Measurements from ENCODE around the gene BCO2.

BCO2 gene

GRCh38 chr11:112134473-112134872 lies 40.8 kb upstream of the BCO2 start:
- Histone ChIP-seq H3K4me3 (ENCODE audit: low read depth in 1 of 2, low read length in 1 of 2) (no peak overlapping the region), H3K4me1 (ENCODE audit: control insufficient read depth in 1 of 2, insufficient read depth in 1 of 2, low read depth in 1 of 2, low read length in 1 of 2) (peaks cover 2 to 10% of the 10 kb centered on the region in 2 experiments), H3K27ac (no peak overlapping the region), H3K27me3 (no peaks in the 10 kb centered on the region), H3K36me3 (no peaks in the 10 kb centered on the region), H3K9me3 (no peaks in the 10 kb centered on the region)
- no peak for TF ChIP-seq CTCF (IDR thresholded peaks at IDR 0.05)

GRCh38 chr11:112143597-112143996 lies 31.7 kb upstream of the BCO2 start:
- Histone ChIP-seq H3K27me3 (no peaks in the 10 kb centered on the region), H3K27ac (no peak overlapping the region), H3K4me3 (ENCODE audit: low read depth in 1 of 2, low read length in 1 of 2) (no peak overlapping the region), H3K36me3 (peaks cover 46% of the 10 kb centered on the region), H3K9me3 (no peaks in the 10 kb centered on the region), H3K4me1 (ENCODE audit: control insufficient read depth in 1 of 2, insufficient read depth in 1 of 2, low read depth in 1 of 2, low read length in 1 of 2) (peaks cover 13 to 15% of the 10 kb centered on the region in 2 experiments)
- TF ChIP-seq CTCF (IDR thresholded peaks at IDR 0.05): no peak

GRCh38 chr11:112150517-112150916 lies 24.8 kb upstream of the BCO2 start:
- H3K27ac ChIP-seq: no peak overlapping the region
- no peaks in the 10 kb centered on the region for H3K27me3 ChIP-seq
- no peaks in the 10 kb centered on the region for H3K9me3 ChIP-seq
- no peaks in the 10 kb centered on the region for H3K4me1 ChIP-seq (ENCODE audit: control insufficient read depth in 1 of 2, insufficient read depth in 1 of 2, low read depth in 1 of 2, low read length in 1 of 2)
- H3K36me3 ChIP-seq: peaks cover 70% of the 10 kb centered on the region
- H3K4me3 ChIP-seq (ENCODE audit: low read depth in 1 of 2, low read length in 1 of 2): no peak overlapping the region
- no peak for TF ChIP-seq CTCF (IDR thresholded peaks at IDR 0.05)

GRCh38 chr11:112156153-112156955 lies 19.0 kb upstream of the BCO2 start:
- Histone ChIP-seq H3K27ac (no peak overlapping the region), H3K4me1 (ENCODE audit: control insufficient read depth in 1 of 2, insufficient read depth in 1 of 2, low read depth in 1 of 2, low read length in 1 of 2) (peaks cover 27 to 28% of the 10 kb centered on the region in 2 experiments), H3K4me3 (ENCODE audit: low read depth in 1 of 2, low read length in 1 of 2) (no peak overlapping the region), H3K9me3 (no peaks in the 10 kb centered on the region), H3K36me3 (peaks cover 28% of the 10 kb centered on the region), H3K27me3 (no peaks in the 10 kb centered on the region)
- TF ChIP-seq CTCF (IDR thresholded peaks at IDR 0.05): no peak

GRCh38 chr11:112156956-112157766 lies 18.2 kb upstream of the BCO2 start:
- no peaks in the 10 kb centered on the region for H3K9me3 ChIP-seq
- H3K4me3 ChIP-seq (ENCODE audit: low read depth in 1 of 2, low read length in 1 of 2): no peak overlapping the region
- peaks cover 36% of the 10 kb centered on the region in 2 experiments for H3K4me1 ChIP-seq (ENCODE audit: control insufficient read depth in 1 of 2, insufficient read depth in 1 of 2, low read depth in 1 of 2, low read length in 1 of 2)
- H3K27me3 ChIP-seq: no peaks in the 10 kb centered on the region
- H3K27ac ChIP-seq: peak overlapping the region; percentile 61
- no peak for TF ChIP-seq CTCF (IDR thresholded peaks at IDR 0.05)
- H3K36me3 ChIP-seq: peaks cover 21% of the 10 kb centered on the region

Measured in neutrophil (primary cell).